HG03565 (cell line): ENCODE data around the gene FXYD4.

Source experiments
- ATAC-seq: cut with Tn5 transposase; IDR thresholded peaks from one replicate; pipeline ENCODE4 v1.9.1; 2021; ENCODE audit warnings: mild to moderate bottlenecking, moderate library complexity; ENCODE audit not compliant: unreplicated experiment

The FXYD4 gene

DNA sequence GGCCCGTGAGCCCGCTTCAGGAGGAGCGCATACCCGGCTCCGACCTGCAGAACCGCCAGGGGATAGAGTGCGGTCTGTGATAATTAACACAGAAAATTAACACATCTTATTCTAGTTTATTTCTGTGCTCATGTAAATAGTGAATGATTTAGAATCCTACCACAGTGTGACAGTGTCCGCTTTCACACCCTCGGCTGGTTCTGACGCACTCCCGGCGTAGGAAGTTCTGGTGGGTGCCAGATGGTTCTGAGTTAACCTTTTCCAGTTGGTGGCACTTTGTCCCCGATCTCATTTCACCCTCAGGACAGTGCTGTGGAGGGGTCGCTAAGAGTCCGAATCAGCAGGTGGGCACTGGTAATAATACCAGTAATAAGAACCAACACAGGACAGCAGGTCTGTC is 28.3 kb upstream of the FXYD4 start:
- no peak for ATAC-seq

DNA sequence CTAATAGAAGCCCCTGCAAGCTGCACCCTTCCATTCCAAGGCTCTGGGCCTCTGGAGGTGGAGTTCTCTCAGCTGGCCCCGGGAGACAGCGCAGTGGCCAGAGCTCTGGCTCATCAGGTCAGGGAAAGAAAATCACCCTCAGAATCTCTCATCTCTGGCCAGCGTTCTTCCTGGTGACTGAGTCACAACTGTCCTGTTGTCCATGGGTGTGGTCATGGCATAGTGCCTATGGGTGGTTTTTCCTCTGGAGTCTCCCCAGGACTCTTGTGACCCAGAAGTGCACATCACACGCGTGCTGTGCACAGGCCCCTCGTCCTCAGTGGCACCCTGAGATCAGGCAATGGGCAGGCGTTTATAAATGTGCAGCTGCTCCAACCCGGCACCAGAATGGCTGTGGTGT is 27.4 kb upstream of the FXYD4 start:
- no peak for ATAC-seq

DNA sequence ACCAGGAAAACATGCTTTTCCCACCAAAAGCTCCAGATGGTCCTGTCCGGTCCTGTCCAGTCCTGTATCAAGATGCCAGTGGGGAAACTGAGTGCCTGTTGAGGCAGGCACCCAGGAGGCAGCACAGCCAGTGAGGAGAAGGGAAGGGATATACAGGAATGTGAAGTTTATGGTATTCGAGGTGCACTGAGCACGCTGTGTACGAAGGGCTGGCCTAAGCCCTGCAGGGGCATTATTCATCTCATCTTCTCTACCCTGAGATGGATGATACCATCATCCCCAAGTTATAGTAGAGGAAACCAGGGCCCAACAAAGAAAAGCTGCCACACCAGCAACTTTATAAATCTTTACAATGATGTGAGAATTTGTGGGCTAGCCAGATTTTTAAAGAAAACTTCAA is 23.4 kb upstream of the FXYD4 start:
- no peak for ATAC-seq

DNA sequence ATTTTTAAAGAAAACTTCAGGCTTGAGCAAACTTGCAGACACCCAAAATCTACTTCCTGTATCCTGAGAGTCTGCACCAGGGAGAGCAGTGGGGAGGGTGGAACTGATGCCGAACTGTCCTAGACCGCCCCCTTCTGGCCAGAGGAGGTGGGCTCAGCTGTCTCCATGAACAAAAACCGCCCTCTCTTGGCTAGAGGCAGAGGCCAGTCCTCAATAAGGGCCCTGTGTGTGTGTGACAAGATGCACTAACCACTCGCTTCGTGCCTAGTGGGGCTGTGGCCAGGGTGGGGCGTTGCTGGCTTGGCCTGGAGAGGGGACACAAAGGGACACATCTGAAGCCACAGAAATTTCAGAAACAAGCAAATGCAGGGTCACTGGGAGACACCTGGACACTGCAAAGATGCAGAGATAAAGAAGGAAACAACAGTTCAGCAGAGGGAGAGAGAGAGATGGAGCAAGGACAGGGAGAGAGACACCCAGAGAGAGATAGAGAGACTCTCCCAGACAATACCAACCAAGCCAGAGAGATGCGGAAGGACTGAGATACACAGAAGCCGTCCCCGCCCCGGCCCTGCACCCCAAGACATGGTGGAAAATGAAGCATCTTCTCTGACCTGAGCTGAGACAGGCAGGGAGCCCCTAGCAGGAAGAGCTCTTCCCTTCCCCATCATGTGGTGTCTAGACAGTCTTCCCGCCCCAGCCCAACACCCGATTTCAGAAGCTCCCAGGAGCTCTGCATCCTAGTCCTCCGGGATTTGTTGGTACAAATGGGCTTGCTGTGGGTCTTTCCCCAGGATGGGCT is 22.7 kb upstream of the FXYD4 start:
- ATAC-seq = peak; percentile 99

DNA sequence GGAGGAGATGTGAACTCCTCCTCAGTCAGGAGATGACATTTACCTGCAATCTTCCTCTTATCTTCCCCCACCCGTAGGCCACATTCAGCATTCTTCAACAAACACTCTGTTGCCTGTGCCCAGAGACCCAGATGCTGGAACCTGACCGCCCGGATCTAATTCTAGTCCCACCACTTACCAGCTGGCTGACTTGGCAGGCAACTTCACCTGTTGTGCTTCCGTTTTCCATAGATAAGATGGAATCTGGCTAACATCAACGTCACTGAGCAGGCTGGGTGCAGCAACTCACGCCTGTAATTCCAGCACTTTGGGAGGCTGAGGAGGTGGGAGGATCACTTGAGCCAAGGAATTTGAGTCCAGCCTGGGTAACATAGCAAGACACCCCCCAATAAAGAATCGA is 21.3 kb upstream of the FXYD4 start:
- no peak for ATAC-seq

DNA sequence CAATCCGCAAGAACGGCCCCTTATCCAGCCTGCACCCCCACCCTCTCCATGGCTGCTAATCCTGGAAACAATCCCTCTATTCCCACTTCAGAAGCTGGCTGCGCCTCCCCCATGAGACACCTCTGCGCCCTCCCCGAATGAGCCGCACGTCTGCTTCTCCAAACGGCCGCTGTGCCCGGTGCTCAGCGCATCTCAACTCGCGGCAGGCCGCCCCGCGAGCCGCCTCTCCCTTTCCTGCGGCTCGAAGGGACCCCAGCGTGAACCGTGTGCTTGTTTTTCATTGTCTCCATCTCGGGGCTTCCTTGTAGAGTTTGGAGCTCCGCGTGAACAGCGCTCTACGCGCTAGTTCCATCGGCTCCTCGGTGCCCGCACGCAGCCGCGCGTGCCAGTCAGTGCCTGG is 20.8 kb upstream of the FXYD4 start:
- ATAC-seq = no peak

DNA sequence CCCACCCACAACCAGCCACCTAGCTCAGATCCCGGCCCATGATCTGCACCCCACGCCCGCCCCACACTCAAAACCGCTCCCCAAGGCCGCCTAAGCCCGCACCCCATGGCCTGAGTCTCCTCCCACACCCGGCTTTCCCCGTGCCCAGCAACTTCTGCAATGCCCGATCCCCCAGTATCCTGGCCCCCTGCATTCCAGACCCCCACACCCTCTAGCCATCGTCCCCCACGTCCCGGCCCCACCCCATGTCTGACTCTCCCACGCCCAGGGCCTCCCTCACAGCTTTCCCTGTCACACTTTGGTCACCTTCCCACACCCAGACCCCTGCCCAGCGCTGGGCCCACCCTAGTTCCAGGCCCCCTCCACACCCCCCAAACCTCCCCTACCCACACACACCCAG is 20.1 kb upstream of the FXYD4 start:
- no peak for ATAC-seq

DNA sequence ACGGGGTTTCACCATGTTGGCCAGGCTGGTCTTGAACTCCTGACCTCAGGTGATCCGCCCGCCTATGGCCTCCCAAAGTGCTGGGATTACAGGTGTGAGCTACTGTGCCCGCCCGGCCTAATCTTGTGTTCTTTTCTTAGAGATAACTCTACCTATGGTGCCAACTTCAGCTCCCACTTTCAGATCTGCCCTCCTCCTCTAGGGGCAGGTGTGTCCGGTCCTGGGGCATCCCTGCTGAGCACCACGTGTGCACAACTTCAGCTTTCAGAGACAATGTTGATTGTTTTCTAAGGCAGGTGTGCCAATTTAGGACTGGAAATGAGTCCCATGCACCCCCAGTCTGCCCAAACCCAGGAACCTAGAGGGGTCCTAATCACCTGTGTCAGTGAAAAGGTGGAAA is 18.5 kb upstream of the FXYD4 start:
- no peak for ATAC-seq

DNA sequence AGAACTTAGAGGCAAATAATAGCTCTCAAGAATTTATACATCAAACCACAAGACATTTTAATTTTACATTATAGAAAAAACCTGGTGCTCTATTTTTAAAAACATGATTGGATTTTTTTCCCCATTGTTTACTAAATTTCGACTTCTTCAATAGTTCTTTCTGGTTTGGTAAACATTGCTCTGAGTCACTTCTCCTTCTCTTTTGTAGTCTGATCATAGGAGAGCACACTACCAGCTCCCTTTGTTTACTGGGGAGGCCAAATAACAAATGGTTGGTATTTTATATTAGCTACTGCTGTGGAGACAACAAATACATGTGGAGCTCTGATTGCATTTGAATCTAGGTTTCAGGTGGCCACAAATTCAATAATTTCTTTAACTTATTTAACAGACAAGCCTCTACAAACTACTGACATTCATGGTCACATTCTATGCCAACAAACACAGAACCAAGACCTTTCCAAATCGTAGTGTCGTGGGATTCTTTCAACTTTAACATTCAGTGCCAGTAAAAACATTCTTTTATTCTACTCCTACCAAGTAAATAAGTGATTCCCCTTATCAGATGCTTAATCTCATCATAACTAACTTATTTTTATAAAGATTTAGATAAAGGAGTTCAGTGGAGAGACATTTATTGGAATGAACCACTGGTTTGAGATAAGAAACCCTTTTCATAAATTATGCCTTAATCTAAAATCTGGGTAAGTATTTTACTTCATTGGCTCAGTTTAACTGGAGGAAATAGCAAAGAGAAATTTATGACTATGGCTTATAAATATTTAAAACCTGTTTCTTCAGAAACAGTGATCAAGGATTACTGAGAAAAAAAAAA is 17.7 kb upstream of the FXYD4 start:
- no peak for ATAC-seq

DNA sequence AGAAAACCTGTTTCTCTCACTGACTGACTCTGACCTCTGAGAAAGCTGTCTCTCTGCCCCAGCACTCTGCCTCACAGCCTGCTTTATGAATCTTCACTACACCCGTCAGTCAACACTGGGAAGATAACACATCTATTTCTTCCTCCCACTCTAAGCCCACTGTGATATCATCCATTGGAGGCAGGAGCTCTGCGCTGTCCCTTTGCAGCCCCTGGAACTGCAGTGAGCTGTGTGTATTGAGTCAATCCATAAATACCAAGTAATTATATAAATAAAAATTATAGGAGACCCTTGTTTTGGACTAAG is 17.2 kb upstream of the FXYD4 start:
- ATAC-seq = no peak

DNA sequence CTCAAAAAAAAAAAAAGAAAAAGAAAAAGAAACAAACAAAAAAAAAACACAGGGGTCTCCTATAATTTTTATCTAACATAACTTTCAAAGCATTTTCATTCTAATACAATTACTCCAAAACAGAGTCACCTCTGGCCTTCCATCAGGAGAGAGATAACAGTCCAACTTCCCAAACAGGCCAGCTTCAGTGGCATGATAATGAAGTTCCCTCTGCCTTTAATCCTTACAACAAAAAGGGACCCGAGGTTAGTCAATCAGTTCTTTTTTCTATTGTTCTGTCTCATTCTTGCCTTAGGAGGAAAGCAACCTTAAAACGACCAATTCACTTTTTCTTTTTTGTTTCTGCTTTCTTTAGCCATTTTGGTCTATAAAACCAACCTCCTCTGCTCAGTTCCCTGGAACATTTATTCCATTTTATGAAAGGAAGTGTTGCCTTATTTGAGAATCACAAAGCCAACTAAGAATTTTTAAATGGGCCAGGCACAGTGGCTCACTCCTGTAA is 16.5 kb upstream of the FXYD4 start:
- ATAC-seq = no peak

DNA sequence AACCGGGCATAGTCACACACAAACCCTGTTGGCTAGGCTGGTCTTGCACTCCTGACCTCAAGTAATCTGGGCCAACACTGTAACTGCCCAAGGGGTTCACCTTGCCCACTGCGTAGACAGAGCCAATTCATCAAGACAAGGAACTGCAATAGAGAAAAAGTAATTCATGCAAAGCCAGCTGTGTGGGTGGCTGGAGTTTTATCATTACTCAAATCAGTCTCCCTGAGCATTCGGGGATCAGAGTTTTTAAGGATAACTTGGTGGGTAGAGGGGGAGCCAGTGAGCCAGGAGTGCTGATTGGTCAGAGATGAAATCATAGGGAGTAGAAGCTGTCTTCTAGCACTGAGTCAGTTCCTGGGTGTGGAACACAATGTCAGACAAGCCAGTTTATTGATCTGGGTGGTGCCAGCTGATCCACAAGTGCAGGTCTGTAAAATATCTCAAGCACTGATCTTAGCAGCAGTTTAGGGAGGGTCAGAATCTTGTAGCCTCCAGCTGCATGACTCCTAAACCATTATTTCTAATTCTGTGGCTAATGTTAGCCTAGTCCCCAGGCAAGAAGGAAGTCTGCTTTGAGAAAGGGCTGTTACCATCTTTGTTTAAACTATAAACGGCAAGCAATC is 15.6 kb upstream of the FXYD4 start:
- no peak for ATAC-seq

DNA sequence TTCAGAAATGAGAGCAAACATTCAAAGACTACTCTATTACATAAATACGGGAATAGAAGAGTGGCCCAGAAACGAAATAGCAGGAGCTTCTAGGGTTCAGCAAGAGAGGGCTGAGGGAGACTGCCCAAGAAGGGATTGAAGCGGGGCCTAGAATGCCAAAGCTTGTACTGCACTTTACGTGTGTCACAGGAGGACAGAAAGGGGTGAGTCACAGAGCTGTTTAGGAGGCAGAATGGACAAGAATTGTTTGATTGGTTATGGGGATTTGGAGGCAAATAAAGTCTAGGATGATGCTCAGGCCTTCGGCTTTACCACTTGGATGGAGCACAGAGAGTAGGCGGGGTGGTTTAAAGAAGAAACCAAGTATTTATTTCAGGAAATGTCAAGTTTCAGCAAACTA is 11.3 kb upstream of the FXYD4 start:
- ATAC-seq = no peak

DNA sequence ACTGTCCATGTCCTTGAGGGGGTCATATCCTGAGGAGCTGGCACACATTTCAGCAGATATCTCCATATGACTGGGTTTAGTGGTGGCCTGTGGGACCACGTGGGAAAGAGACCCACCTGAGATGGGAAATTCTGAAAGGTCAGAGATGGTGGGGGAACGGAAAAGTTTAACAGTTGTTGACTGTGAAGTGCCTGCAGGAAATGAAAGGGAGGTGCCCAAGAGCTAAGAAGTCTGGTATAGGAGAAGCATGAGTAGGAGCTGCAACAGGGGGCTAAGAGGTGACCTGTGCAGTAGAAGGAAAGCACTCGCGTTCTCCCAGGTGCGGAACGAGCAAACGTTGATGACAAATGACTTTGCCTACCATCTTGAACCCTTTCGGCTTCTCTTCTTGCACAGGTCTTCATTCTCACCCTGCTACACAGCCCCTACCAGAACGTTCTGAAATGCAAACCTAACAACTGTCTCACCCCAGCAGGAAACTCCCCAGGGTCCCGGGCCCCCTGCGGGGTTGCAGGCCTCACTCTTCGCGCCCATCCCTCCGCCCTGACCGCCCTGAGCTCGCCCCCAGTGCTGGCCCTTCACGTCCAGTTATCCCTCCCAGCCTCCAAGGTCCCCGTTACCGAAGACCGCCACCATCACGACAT is 9.8 kb upstream of the FXYD4 start:
- ATAC-seq = no peak

DNA sequence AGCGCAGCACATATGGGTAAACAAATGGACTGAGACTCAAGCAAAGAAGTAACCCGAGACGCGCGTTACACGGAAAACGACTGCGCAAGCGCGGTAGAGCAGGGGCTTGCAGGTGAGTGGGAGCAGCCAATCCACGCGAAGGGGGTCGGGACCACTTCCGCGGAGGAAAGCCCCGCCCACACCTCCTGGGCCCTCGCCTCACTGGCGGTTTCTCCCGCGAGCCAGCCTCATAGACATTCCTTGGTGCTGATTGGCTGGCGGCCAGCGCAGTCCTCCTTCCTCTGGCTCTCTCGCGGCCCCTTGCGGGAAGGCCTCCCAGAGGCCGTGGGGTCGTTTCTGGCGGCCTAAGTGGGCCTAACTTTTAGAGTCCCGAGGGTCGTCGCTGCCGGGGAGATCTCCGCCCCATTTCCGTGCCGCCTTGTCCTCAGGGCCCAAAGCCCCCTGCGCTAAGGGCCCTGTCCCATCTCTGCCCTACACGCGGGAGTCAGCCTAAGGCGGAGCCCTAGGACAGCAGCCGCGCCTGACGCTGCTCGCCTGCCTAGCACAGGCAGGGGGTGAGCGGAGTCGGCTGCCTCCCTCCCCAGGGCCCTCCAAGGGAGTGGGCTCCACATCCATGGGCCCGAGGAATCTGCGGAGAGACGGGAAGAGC is 9.1 kb upstream of the FXYD4 start:
- ATAC-seq = peak; percentile 97

DNA sequence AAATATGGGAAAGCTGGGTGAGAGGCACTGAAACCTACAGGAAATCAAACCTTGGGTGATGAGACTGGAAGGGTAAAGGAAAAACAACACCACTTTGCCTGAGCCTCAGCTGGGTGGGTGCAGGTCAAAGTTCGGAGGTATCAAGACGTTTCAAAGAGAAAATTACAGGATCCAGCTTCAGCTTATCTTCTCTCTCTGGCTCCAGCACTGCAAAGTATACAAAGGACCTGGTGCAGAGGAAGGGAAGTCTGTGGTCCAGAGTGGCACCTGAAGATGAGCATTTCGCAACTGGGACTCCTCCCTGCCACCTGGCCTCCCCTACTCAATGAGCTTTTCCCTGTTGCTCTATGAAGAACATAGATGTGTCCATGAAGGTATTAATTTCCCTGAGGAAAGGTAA is 6.4 kb upstream of the FXYD4 start:
- ATAC-seq = no peak

DNA sequence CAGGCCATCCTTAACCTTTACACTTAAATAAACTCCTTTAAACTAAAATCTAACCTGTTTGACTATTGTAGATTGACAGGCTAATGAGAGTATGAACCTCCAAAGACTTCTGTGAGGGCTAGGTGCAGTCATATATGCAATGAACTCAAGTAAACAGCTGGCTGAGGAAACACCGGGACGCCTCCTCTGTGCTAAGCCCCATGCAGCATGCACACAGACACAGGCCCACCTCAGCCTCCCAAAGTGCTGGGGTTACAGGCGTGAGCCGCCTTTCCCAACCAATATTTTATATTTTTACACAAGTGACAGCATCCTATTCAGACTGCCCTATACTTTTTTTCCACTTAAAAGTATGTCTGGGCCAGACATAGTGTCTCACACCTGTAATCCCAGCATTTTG is 1.5 kb upstream of the FXYD4 start:
- ATAC-seq = no peak

DNA sequence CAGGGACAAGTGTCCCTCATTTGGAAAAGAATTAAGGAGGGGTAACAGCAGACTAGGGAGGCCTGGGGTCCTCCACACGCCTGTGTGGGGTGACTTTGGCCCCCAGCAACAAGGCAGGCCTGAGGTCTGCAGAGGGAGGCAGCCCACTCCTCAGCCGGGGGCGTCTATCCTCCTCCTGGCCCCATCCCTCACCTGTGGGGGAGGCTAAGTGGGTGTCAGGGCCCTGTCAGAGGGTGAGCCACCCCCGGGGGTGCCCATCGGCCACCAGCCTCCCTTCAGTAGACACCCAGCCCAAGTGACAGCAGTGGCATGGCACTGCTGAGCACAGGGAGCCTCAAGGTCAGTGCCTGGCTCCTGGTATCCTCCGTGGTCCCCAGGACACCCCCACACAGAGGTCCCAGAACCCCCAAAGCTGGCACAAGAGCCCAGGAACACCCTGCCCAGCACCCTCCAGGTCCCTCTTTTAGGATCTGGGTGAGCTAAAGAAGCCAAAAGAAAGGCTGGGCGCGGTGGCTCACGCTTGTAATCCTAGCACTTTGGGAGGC is 693 bp upstream of the FXYD4 start:
- no peak for ATAC-seq

DNA sequence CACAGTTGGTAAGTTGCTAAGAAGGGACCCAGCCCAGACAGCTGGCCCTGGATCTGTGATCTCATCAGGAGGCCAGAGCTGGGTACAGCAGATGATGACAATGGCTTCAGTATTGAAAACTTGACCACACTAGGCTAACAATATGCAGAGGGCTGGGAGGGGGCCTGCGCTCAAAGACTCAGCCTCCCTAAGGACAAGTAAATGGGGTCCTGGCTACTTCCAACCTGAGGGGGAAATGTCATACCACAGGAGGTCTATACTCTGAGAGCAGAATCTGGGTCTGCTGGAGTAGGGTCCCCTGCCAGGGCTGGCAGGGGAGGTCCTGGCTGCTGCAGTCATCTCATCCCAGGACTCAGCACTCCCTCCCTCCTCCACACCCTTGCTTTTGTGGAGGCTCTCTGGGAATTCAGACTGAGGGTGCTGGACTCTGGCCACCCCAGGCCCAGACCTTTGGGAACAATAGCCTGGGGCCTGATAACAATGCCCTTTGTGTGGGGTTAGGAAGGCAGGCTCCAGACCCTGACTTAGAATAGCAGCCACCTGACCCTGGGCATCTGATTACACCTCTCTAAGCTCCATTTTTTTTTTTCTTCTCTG is 1.4 kb downstream of the FXYD4 start:
- no peak for ATAC-seq

DNA sequence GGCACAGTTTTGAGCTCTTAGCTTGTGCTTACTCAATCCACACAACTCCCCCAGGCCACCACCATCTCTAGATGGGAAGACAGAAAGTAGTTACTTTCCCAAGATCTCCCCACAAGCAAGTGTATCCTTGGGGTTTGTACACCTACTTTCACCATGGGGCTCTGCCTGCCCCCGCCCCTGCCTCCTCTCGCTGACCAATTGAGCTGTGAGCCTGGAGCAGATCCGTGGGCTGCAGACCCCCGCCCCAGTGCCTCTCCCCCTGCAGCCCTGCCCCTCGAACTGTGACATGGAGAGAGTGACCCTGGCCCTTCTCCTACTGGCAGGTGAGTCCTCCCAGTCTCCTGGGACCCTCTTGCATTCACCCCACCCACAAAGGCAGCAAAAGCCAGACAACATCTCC is 2.0 kb downstream of the FXYD4 start:
- no peak for ATAC-seq
